OCI-LY7 (cell line): ENCODE results near the gene EPHB4. TPM values are rescaled to one million over a fixed set of nuclear protein-coding genes. Genes with fewer than 3 reads are reported as not detected.

Experiments
- BruUV-seq: library from RNA; stranded (reverse); fragments of 400-500 nt; replicated peaks from 2 replicates; lab custom pipeline; 2021; lab: Mats Ljungman, UMichigan
- CTCF ChIA-PET: fragments of 300-600 bp; sonication (Branson Sonifier 250); formaldehyde crosslinking; loops from one replicate; lab custom pipeline; 2022; ENCODE audit warnings: antibody characterized with exemption; ENCODE audit not compliant: unreplicated experiment; lab: Charles Lee
- POLR2A ChIA-PET: fragments of 300-600 bp; sonication (Branson Sonifier 250); formaldehyde crosslinking; loops from one replicate; lab custom pipeline; 2022; ENCODE audit warnings: antibody characterized with exemption; lab: Charles Lee
- DNase-seq: peaks from one replicate; pipeline ENCODE4 v3.0.0-alpha.2; 2015; ENCODE audit warnings: low spot score
- H2AFZ ChIP-seq: fragments of 200-600 bp; sonication (generic), shearing (Covaris generic); 2 replicates; pipeline ENCODE4 v1.6.1; 2014; ENCODE audit warnings: mild to moderate bottlenecking, antibody characterized with exemption, low read length, moderate library complexity
- H3K27ac ChIP-seq: fragments of 200-600 bp; sonication (generic); 2 replicates; pipeline ENCODE4 v1.5.1; 2014; ENCODE audit warnings: mixed run types, low read depth, mild to moderate bottlenecking, moderate library complexity, low read length, inconsistent platforms; ENCODE audit not compliant: poor library complexity, severe bottlenecking
- H3K36me3 ChIP-seq: fragments of 200-600 bp; sonication (generic); 2 replicates; pipeline ENCODE4 v1.6.1; 2014; ENCODE audit warnings: mild to moderate bottlenecking, antibody characterized with exemption, low read length, moderate library complexity, mixed read lengths; ENCODE audit not compliant: insufficient read depth
- H3K4me1 ChIP-seq: fragments of 200-600 bp; sonication (generic); 2 replicates; pipeline ENCODE4 v1.5.1; 2014; ENCODE audit warnings: mild to moderate bottlenecking, low read length; ENCODE audit not compliant: insufficient read depth, poor library complexity, severe bottlenecking
- H3K4me2 ChIP-seq: fragments of 200-600 bp; sonication (generic); 2 replicates; pipeline ENCODE4 v1.6.1; 2014; ENCODE audit warnings: mild to moderate bottlenecking, low read length
- H3K4me3 ChIP-seq: fragments of 200-600 bp; sonication (generic); 2 replicates; pipeline ENCODE4 v1.5.1; 2014; ENCODE audit warnings: mild to moderate bottlenecking, low read depth, low read length; ENCODE audit not compliant: poor library complexity, severe bottlenecking
- H3K79me2 ChIP-seq: fragments of 200-600 bp; sonication (generic); 2 replicates; pipeline ENCODE4 v1.6.1; 2016; ENCODE audit warnings: low read depth, mild to moderate bottlenecking, low read length, moderate library complexity, mixed read lengths; ENCODE audit not compliant: insufficient read depth
- H3K9me2 ChIP-seq: fragments of 200-600 bp; sonication (generic); 2 replicates; pipeline ENCODE4 v1.6.1; 2016; ENCODE audit warnings: mild to moderate bottlenecking, low read length, mixed read lengths; ENCODE audit not compliant: insufficient read depth
- H3K9me3 ChIP-seq: fragments of 200-600 bp; sonication (generic); 2 replicates; pipeline ENCODE4 v1.6.1; 2014; ENCODE audit warnings: mild to moderate bottlenecking, mixed run types, low read length, mixed read lengths
- H4K20me1 ChIP-seq: fragments of 200-600 bp; sonication (generic); 2 replicates; pipeline ENCODE4 v1.6.1; 2014; ENCODE audit warnings: mild to moderate bottlenecking, antibody characterized with exemption, low read length, moderate library complexity, mixed read lengths; ENCODE audit not compliant: insufficient read depth
- CTCF ChIP-seq: fragments of 200-600 bp; sonication (generic); conservative IDR thresholded peaks from 2 replicates; pipeline ENCODE4 v1.5.1; 2014; ENCODE audit warnings: mild to moderate bottlenecking, antibody characterized with exemption, low read length, moderate library complexity, mixed read lengths
- EZH2phosphoT487 ChIP-seq: fragments of 200-600 bp; sonication (generic); IDR thresholded peaks from 2 replicates; pipeline ENCODE4 v1.6.1; 2018; ENCODE audit warnings: low read depth, borderline replicate concordance, mild to moderate bottlenecking, mixed run types, antibody characterized with exemption, low read length, moderate library complexity, mixed read lengths
- intact Hi-C: fragments of 100-400 bp; cut with micrococcal nuclease; formaldehyde crosslinking; loops from one replicate; pipeline ENCODE4 v1.10.0; 2022; ENCODE audit not compliant: unreplicated experiment
- total RNA-seq, 2 experiments: library from RNA; depleted of rRNA in 1 of 2; stranded (reverse); fragments of >200 nt in 1 of 2; shearing (Covaris generic) in 1 of 2; gene quantifications; 2 replicates each; pipeline ENCODE4 v1.2.3, GENCODE V29; 2014 to 2022

Gene EPHB4
- total RNA-seq, 2 experiments from 2014 or later: 4.2 to 7.3 TPM

GRCh38 chr7:100837099-100837836, 9.9 kb upstream of the EPHB4 start:
- CTCF ChIA-PET: no interaction called here
- Histone ChIP-seq H3K36me3 (no peaks in the 10 kb centered on the region), H4K20me1 (no peaks in the 10 kb centered on the region), H3K27ac (no peak overlapping the region), H3K4me2 (peak overlapping the region; percentile 31; the same call in 1 of the 2 replicates), H3K4me3 (no peak overlapping the region), H3K9me3 (no peaks in the 10 kb centered on the region), H2AFZ (no peak overlapping the region), H3K9me2 (no peaks in the 10 kb centered on the region), H3K4me1 (no peaks in the 10 kb centered on the region), H3K79me2 (no peaks in the 10 kb centered on the region)
- TF ChIP-seq CTCF (no peak), EZH2phosphoT487 (no peak)
- BruUV-seq: no TSS peak
- intact Hi-C loops: no loop called here
- POLR2A ChIA-PET: interaction anchor here (0.6 to 1.0 kb wide), 3 partner anchors 11 to 131 kb away, joined by 3 to 9 read pairs (median 4); partner anchors contain the start of gene POP7
- DNase-seq: no peak

- intact Hi-C loops: no loop called here
- no peak overlapping the region for H3K4me3 ChIP-seq
- H3K9me2 ChIP-seq: no peaks in the 10 kb centered on the region
- H2AFZ ChIP-seq: no peak overlapping the region
- H3K27ac ChIP-seq: no peak overlapping the region
- BruUV-seq: no TSS peak
- TF ChIP-seq EZH2phosphoT487 (no peak), CTCF (no peak)
- POLR2A ChIA-PET: no interaction called here
- H4K20me1 ChIP-seq: no peaks in the 10 kb centered on the region
- H3K79me2 ChIP-seq: no peaks in the 10 kb centered on the region
- no peaks in the 10 kb centered on the region for H3K36me3 ChIP-seq
- CTCF ChIA-PET: no interaction called here
- no peaks in the 10 kb centered on the region for H3K4me1 ChIP-seq
- peak overlapping the region; percentile 31; the same call in 1 of the 2 replicates for H3K4me2 ChIP-seq
- DNase-seq: no peak
- H3K9me3 ChIP-seq: no peaks in the 10 kb centered on the region
Measured at GRCh38 chr7:100836812-100837098, 9.4 kb upstream of the EPHB4 start.
